HEK293T (cell line): ENCODE results near the gene CLASP1.

ENCODE experiments used
- CTCF ChIA-PET: fragments of 350-600 bp; formaldehyde crosslinking; extraction: SDS; loops from one replicate; lab custom pipeline; 2021; ENCODE audit warnings: antibody characterized with exemption, inconsistent platforms; lab: Yijun Ruan, JAX
- POLR2A ChIA-PET: fragments of 350-600 bp; formaldehyde crosslinking; extraction: SDS; loops from one replicate; lab custom pipeline; 2020; ENCODE audit warnings: antibody characterized with exemption, inconsistent platforms; lab: Yijun Ruan, JAX
- DNase-seq: peaks from one replicate; pipeline ENCODE4 v3.0.0; 2012; ENCODE audit warnings: mixed read lengths; ENCODE audit errors: extremely low spot score
- ARNT ChIP-seq: fragments of 450-650 bp; IDR thresholded peaks from 2 replicates; pipeline ENCODE4 v1.6.1; 2017; ENCODE audit warnings: mild to moderate bottlenecking
- BHLHE40 ChIP-seq: fragments of 450-650 bp; IDR thresholded peaks from 2 replicates; pipeline ENCODE4 v1.6.1; 2016; ENCODE audit warnings: mild to moderate bottlenecking, moderate library complexity, borderline replicate concordance
- CTBP1 ChIP-seq: fragments of 450-650 bp; IDR thresholded peaks from 2 replicates; pipeline ENCODE4 v1.6.1; 2016; ENCODE audit warnings: borderline replicate concordance
- ELF4 ChIP-seq: fragments of 450-650 bp; IDR thresholded peaks from 2 replicates; pipeline ENCODE4 v1.6.1; 2017; ENCODE audit warnings: antibody characterized with exemption
- FOXA1 ChIP-seq: fragments of 450-650 bp; IDR thresholded peaks from 2 replicates; pipeline ENCODE4 v1.6.1; 2016; ENCODE audit warnings: mild to moderate bottlenecking
- FOXK2 ChIP-seq: fragments of 450-650 bp; IDR thresholded peaks from 2 replicates; pipeline ENCODE4 v1.6.1; 2016; ENCODE audit warnings: mild to moderate bottlenecking
- FOXM1 ChIP-seq: fragments of 450-650 bp; IDR thresholded peaks from 2 replicates; pipeline ENCODE4 v1.6.1; 2017; ENCODE audit warnings: mild to moderate bottlenecking, borderline replicate concordance
- HDGF ChIP-seq: fragments of 450-650 bp; IDR thresholded peaks from 2 replicates; pipeline ENCODE4 v1.6.1; 2017; ENCODE audit warnings: antibody characterized with exemption, borderline replicate concordance
- L3MBTL2 ChIP-seq: fragments of 450-650 bp; conservative IDR thresholded peaks from 2 replicates; pipeline ENCODE4 v1.6.1; 2016; ENCODE audit warnings: mild to moderate bottlenecking
- LEF1 ChIP-seq: fragments of 450-650 bp; IDR thresholded peaks from 2 replicates; pipeline ENCODE4 v1.6.1; 2017; ENCODE audit warnings: mild to moderate bottlenecking, borderline replicate concordance
- NFRKB ChIP-seq: fragments of 450-650 bp; IDR thresholded peaks from 2 replicates; pipeline ENCODE4 v1.6.1; 2016; ENCODE audit warnings: mild to moderate bottlenecking, moderate library complexity
- PKNOX1 ChIP-seq: fragments of 450-650 bp; IDR thresholded peaks from 2 replicates; pipeline ENCODE4 v1.6.1; 2016
- SP1 ChIP-seq: fragments of 450-650 bp; IDR thresholded peaks from 2 replicates; pipeline ENCODE4 v1.6.1; 2017
- SUZ12 ChIP-seq: fragments of 450-650 bp; IDR thresholded peaks from 2 replicates; pipeline ENCODE4 v1.6.1; 2016; ENCODE audit warnings: mild to moderate bottlenecking
- TARDBP ChIP-seq: fragments of 450-650 bp; IDR thresholded peaks from 2 replicates; pipeline ENCODE4 v1.6.1; 2016
- ZNF384 ChIP-seq: fragments of 450-650 bp; IDR thresholded peaks from 2 replicates; pipeline ENCODE4 v1.6.1; 2016

Gene CLASP1

GRCh38 chr2:121351521-121352318 lies 297.5 kb downstream of the CLASP1 start:
- CTCF ChIA-PET, result interaction anchor here (1.7 kb wide), 1 partner anchor 223 kb away, joined by 6 read pairs; no protein-coding TSS in a partner anchor
- POLR2A ChIA-PET, result interaction anchor here (1.5 kb wide), 1 partner anchor 11 kb away, joined by 3 read pairs; no protein-coding TSS in a partner anchor
- TF ChIP-seq SP1 (no peak), FOXA1 (no peak), HDGF (no peak), ZNF384 (no peak), BHLHE40 (no peak), PKNOX1 (no peak), TARDBP (no peak)
- no peak for DNase-seq

GRCh38 chr2:121350890-121351289 lies 298.4 kb downstream of the CLASP1 start:
- TF ChIP-seq ZNF384 (no peak), HDGF (no peak), NFRKB (no peak), FOXK2 (no peak), CTBP1 (no peak), SP1 (no peak), TARDBP (no peak)
- no peak for DNase-seq
- ChIA-PET CTCF (interaction anchor here (0.9 to 1.7 kb wide), 2 partner anchors 222 to 256 kb away, joined by 3 to 6 read pairs; no protein-coding TSS in a partner anchor), POLR2A (no interaction called here)

DNA sequence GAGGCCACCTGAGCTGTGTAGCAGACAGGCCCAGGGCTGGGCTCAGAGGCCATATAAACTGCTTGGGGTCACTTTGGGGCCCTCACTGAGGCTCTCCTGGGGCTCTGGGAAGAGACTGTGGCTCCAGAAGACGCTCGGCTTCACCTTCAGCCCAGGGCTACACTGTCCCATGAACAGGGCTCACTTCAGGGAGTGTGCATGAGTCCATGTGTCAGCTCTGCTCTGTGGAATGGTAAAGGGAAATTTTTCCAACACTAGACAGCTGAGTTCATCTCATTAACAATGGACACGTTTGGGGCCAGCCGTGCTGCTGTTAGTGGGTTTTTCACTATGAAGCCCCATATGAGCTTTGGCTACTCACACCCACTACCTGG lies 298.9 kb downstream of the CLASP1 start:
- CTCF ChIA-PET, result interaction anchor here (0.9 kb wide), 1 partner anchor 255 kb away, joined by 3 read pairs; no protein-coding TSS in a partner anchor
- POLR2A ChIA-PET, result no interaction called here
- TF ChIP-seq LEF1 (no peak), SP1 (no peak), SUZ12 (no peak), ZNF384 (no peak), L3MBTL2 (no peak), PKNOX1 (no peak), BHLHE40 (no peak), FOXA1 (no peak), ELF4 (no peak), FOXK2 (no peak), NFRKB (no peak), ARNT (no peak), HDGF (no peak), TARDBP (no peak), CTBP1 (no peak), FOXM1 (no peak)
- DNase-seq, result no peak

DNA sequence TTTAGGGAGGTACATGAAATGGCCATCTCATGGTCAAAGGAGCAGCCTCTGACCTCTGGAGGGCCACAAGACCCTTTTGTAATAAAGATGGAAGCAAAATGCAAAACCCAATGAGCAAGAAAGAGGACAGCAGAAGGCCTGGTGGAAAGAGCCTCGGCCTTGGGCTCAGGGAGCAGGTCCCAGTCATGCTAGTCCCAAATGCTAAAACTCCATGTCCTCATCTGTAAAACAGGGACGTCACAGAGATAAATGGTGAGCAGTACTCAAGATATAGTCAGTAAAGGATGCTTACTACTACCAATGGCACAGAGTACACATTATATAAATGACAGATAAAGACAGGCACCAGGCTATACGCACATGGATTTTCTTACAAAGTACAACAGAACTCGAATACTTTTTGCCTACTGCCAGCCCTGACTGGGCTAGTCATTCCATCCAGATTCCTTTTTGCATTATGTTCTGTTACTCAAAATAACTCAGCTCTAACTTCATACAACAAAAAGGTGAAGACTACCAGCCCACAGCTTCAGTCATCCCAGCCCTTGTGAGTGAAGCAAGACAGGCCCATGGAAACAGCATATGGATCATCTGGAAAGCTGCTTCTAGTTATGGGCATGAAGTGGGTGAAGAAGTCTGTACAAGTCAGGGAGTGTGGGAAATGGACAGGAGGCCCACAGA lies 299.4 kb downstream of the CLASP1 start:
- no peak for TF ChIP-seq CTBP1
- no peak for TF ChIP-seq HDGF
- TF ChIP-seq TARDBP, result no peak
- no peak for TF ChIP-seq NFRKB
- no peak for TF ChIP-seq FOXM1
- no peak for TF ChIP-seq L3MBTL2
- TF ChIP-seq ARNT, result no peak
- TF ChIP-seq PKNOX1, result no peak
- TF ChIP-seq ZNF384, result no peak
- TF ChIP-seq BHLHE40, result no peak
- no peak for TF ChIP-seq SP1
- no peak for TF ChIP-seq LEF1
- no peak for DNase-seq
- ChIA-PET POLR2A (no interaction called here), CTCF (interaction anchor here (0.9 kb wide), 1 partner anchor 255 kb away, joined by 3 read pairs; no protein-coding TSS in a partner anchor)

DNA sequence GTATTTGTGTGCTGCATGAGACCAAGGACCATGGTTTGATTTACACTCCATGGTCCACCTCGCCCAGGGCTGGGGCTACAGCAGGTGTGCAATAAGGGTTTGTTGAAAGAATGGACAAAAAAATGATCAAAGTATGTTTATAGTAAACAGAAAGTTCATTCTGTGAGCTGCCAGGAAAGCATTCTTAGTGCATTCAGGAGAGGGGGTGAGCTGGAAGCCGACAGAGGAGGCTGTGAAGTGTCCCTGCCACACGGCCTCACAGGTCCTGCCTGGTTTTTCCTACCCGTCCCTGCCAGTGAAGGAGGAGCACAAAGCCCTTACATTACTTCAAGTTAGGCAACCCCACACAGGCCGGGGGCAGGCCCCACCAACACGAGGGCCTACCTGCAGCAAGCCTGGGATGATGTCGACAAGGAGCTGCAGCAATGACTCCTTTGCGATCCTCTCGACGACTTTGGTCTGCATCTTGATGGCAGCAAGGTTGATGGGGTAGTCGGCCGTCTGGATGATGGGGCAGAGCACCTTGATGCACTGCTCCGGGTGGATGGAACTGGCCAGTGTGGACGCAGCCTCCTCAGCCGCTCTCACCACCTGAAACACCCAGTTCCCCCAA lies 301.0 kb downstream of the CLASP1 start:
- CTCF ChIA-PET, result interaction anchor here (1.0 kb wide), 1 partner anchor 220 kb away, joined by 4 read pairs; no protein-coding TSS in a partner anchor
- TF ChIP-seq SUZ12 (no peak), PKNOX1 (no peak), ELF4 (no peak), FOXM1 (no peak), TARDBP (no peak), LEF1 (no peak), ARNT (no peak), NFRKB (no peak), SP1 (no peak), FOXK2 (no peak), L3MBTL2 (no peak), FOXA1 (no peak), CTBP1 (no peak), BHLHE40 (no peak), ZNF384 (no peak), HDGF (no peak)
- POLR2A ChIA-PET, result no interaction called here

More for the DNA sequence above, 301.0 kb downstream of the CLASP1 start:
- DNase-seq, result no peak
